Gastrocnemius medialis (tissue), 4 donors: ENCODE data around the gene GLI2.

Experiments
- CTCF ChIP-seq, 5 experiments: fragments of 450-650 bp in 3 of 5; fragments of 200-600 bp in 2 of 5; sonication (generic) in 2 of 5; IDR thresholded peaks in 4 of 5; conservative IDR thresholded peaks in 1 of 5; 1 replicate in 4 of 5; 2 replicates in 1 of 5; pipeline ENCODE4 v1.5.1; 2016 to 2019; ENCODE audit warnings: antibody characterized with exemption in 5 of 5, mild to moderate bottlenecking in 3 of 5, moderate library complexity in 3 of 5
- POLR2A ChIP-seq, 2 donors: fragments of 450-650 bp; IDR thresholded peaks; one replicate each; pipeline ENCODE4 v1.6.1; 2017; ENCODE audit warnings: antibody characterized with exemption in 2 of 2, mild to moderate bottlenecking in 2 of 2, moderate library complexity in 2 of 2

- TF ChIP-seq CTCF (IDR thresholded peaks at IDR 0.05 in 4 of 5, conservative IDR thresholded peaks at IDR 0.05 in 1 of 5) (no peak), POLR2A (IDR thresholded peaks at IDR 0.05) (no peak)
Observed at GRCh38 chr2:120707816-120708215, 27.9 kb upstream of the GLI2 start.
